Measurements from ENCODE around the gene MT1M. TPM values are rescaled to one million over a fixed set of nuclear protein-coding genes. Genes with fewer than 3 reads are reported as not detected.
A peak's percentile ranks its signal among the peaks of the same experiment; 100 is the strongest.
"Not testable (repeated sequence)": the region's sequence is repeated elsewhere in the genome, so short reads cannot be mapped to it uniquely, and the experiment has no call there.

Gene MT1M
- total RNA-seq, 2 experiments from 2014 or later: not detected

GRCh38 chr16:56657555-56658326 lies 25.3 kb downstream of the MT1M start, which contains the start of gene MT1F:
Gene MT1F (plus strand): TSS chr16:56657959. CDS start chr16:56658059, 100 bp downstream.
- Mint-ChIP-seq H3K4me1 (ENCODE audit: low read depth) (peaks cover 28% of the 10 kb centered on the region), H3K4me3 (peak within 1 kb of the TSS; percentile 97), H3K9me3 (ENCODE audit: insufficient read depth) (no peaks in the 10 kb centered on the region), H3K27me3 (ENCODE audit: low read depth) (peaks cover 15% of the 10 kb centered on the region), H3K27ac (peak within 1 kb of the TSS; percentile 88), H3K36me3 (ENCODE audit: low read depth) (peaks cover 4% of the 10 kb centered on the region)
- ATAC-seq (peak; percentile 88), DNase-seq (peak; percentile 81)
- POLR2A ChIA-PET: interaction anchor here (0.6 to 2.0 kb wide), 7 partner anchors 12 to 661 kb away, joined by 3 to 11 read pairs (median 4); partner anchors contain the start of genes MT1E, MT1H, MT1X and MT2A
- CTCF ChIA-PET: no interaction called here

GRCh38 chr16:56658327-56658875 lies 25.9 kb downstream of the MT1M start:
- Mint-ChIP-seq H3K36me3 (ENCODE audit: low read depth) (peaks cover 4% of the 10 kb centered on the region), H3K9me3 (ENCODE audit: insufficient read depth) (no peaks in the 10 kb centered on the region), H3K27ac (peak overlapping the region; percentile 85), H3K4me3 (peak overlapping the region; percentile 97), H3K4me1 (ENCODE audit: low read depth) (peaks cover 32% of the 10 kb centered on the region), H3K27me3 (ENCODE audit: low read depth) (peaks cover 12% of the 10 kb centered on the region)
- ChIA-PET POLR2A (interaction anchor here (0.6 to 2.0 kb wide), 5 partner anchors 15 to 661 kb away, joined by 3 to 11 read pairs (median 4); partner anchors contain the start of genes MT1E and MT2A), CTCF (no interaction called here)
- ATAC-seq: no peak
- no peak for DNase-seq

GRCh38 chr16:56662357-56663354 lies 30.2 kb downstream of the MT1M start:
- peak overlapping the region; percentile 76 for H3K27ac Mint-ChIP-seq
- peaks cover 4% of the 10 kb centered on the region for H3K36me3 Mint-ChIP-seq (ENCODE audit: low read depth)
- no peaks in the 10 kb centered on the region for H3K9me3 Mint-ChIP-seq (ENCODE audit: insufficient read depth)
- H3K4me1 Mint-ChIP-seq (ENCODE audit: low read depth): peaks cover 51% of the 10 kb centered on the region
- DNase-seq (peak; percentile 57), ATAC-seq (peak; percentile 42)
- CTCF ChIA-PET: interaction anchor here (0.9 to 3.0 kb wide), 6 partner anchors 11 to 86 kb away, joined by 3 to 10 read pairs (median 5); no protein-coding TSS in a partner anchor
- peaks cover 32% of the 10 kb centered on the region for H3K27me3 Mint-ChIP-seq (ENCODE audit: low read depth)
- peak overlapping the region; percentile 74 for H3K4me3 Mint-ChIP-seq
- POLR2A ChIA-PET: interaction anchor here (0.9 to 1.0 kb wide), 4 partner anchors 10 to 269 kb away, joined by 3 read pairs; partner anchors contain the start of gene HERPUD1

GRCh38 chr16:56664506-56664905 lies 32.0 kb downstream of the MT1M start:
- Mint-ChIP-seq H3K27me3 (ENCODE audit: low read depth) (peaks cover 49% of the 10 kb centered on the region), H3K9me3 (ENCODE audit: insufficient read depth) (no peaks in the 10 kb centered on the region), H3K36me3 (ENCODE audit: low read depth) (peaks cover 4% of the 10 kb centered on the region), H3K4me3 (no peak overlapping the region), H3K4me1 (ENCODE audit: low read depth) (peaks cover 56% of the 10 kb centered on the region), H3K27ac (no peak overlapping the region)
- ChIA-PET CTCF (interaction anchor here (1.3 to 1.5 kb wide), 2 partner anchors 11 to 21 kb away, joined by 3 to 4 read pairs; no protein-coding TSS in a partner anchor), POLR2A (no interaction called here)
- DNase-seq: no peak
- ATAC-seq: no peak

GRCh38 chr16:56665286-56666261 lies 33.1 kb downstream of the MT1M start:
- H3K4me1 Mint-ChIP-seq (ENCODE audit: low read depth): peaks cover 60% of the 10 kb centered on the region
- DNase-seq; H3K27ac Mint-ChIP-seq; ATAC-seq; H3K36me3 Mint-ChIP-seq (ENCODE audit: low read depth); H3K9me3 Mint-ChIP-seq (ENCODE audit: insufficient read depth); POLR2A ChIA-PET; H3K4me3 Mint-ChIP-seq: not testable (repeated sequence)
- H3K27me3 Mint-ChIP-seq (ENCODE audit: low read depth): peaks cover 60% of the 10 kb centered on the region
- CTCF ChIA-PET: interaction anchor here (1.5 kb wide), 1 partner anchor 22 kb away, joined by 4 read pairs; no protein-coding TSS in a partner anchor

- Mint-ChIP-seq H3K27me3 (ENCODE audit: low read depth) (peaks cover 78% of the 10 kb centered on the region), H3K27ac (peak within 1 kb of the TSS; percentile 26), H3K36me3 (ENCODE audit: low read depth) (no peaks in the 10 kb centered on the region), H3K4me1 (ENCODE audit: low read depth) (peaks cover 48% of the 10 kb centered on the region), H3K4me3 (peak within 1 kb of the TSS; percentile 67), H3K9me3 (ENCODE audit: insufficient read depth) (no peaks in the 10 kb centered on the region)
- peak; percentile 88 for ATAC-seq
- DNase-seq: peak; percentile 65
- ChIA-PET POLR2A (interaction anchor here (0.7 to 1.4 kb wide), 5 partner anchors 8 to 58 kb away, joined by 3 to 6 read pairs (median 4); partner anchors contain the start of genes MT1E and MT1X), CTCF (interaction anchor here (0.7 to 6.9 kb wide), 3 partner anchors 34 to 60 kb away, joined by 3 to 59 read pairs (median 3); partner anchors contain the start of gene MT2A)
Observed at GRCh38 chr16:56667581-56668571, 35.4 kb downstream of the MT1M start, which contains the start of gene MT1G. Gene MT1G (minus strand): TSS chr16:56668065. CDS start chr16:56667993, 72 bp downstream.

GRCh38 chr16:56669005-56669839 lies 36.8 kb downstream of the MT1M start, which contains the start of gene MT1H:
Gene MT1H (plus strand): TSS chr16:56669814. CDS start chr16:56669885, 71 bp downstream.
- Mint-ChIP-seq H3K27me3 (ENCODE audit: low read depth) (peaks cover 79% of the 10 kb centered on the region), H3K9me3 (ENCODE audit: insufficient read depth) (no peaks in the 10 kb centered on the region), H3K27ac (no peak within 1 kb of the TSS)

GRCh38 chr16:56669840-56670619 lies 37.6 kb downstream of the MT1M start:
- ChIA-PET CTCF (interaction anchor here (6.9 kb wide), 1 partner anchor 32 kb away, joined by 59 read pairs; no protein-coding TSS in a partner anchor), POLR2A (interaction anchor here (0.8 to 1.3 kb wide), 4 partner anchors 8 to 320 kb away, joined by 3 to 4 read pairs (median 3); partner anchors contain the start of genes MT1F and MT1X)
- Mint-ChIP-seq H3K9me3 (ENCODE audit: insufficient read depth) (no peaks in the 10 kb centered on the region), H3K27me3 (ENCODE audit: low read depth) (peaks cover 75% of the 10 kb centered on the region), H3K36me3 (ENCODE audit: low read depth) (no peaks in the 10 kb centered on the region), H3K27ac (no peak overlapping the region), H3K4me1 (ENCODE audit: low read depth) (peaks cover 55% of the 10 kb centered on the region), H3K4me3 (peak overlapping the region; percentile 19)
- ATAC-seq: no peak
- no peak for DNase-seq

More at GRCh38 chr16:56669005-56669839, 36.8 kb downstream of the MT1M start, which contains the start of gene MT1H:
- ChIA-PET CTCF (interaction anchor here (6.9 kb wide), 1 partner anchor 33 kb away, joined by 59 read pairs; no protein-coding TSS in a partner anchor), POLR2A (interaction anchor here (0.8 to 1.3 kb wide), 3 partner anchors 12 to 44 kb away, joined by 3 to 4 read pairs (median 3); partner anchors contain the start of genes MT1E, MT1F and MT1X)
- Mint-ChIP-seq H3K36me3 (ENCODE audit: low read depth) (no peaks in the 10 kb centered on the region), H3K4me3 (peak within 1 kb of the TSS; percentile 19), H3K4me1 (ENCODE audit: low read depth) (peaks cover 50% of the 10 kb centered on the region)
- ATAC-seq (peak; percentile 41), DNase-seq (peak; percentile 37)
